Activated T-helper 2 cell treated with anti-CD3 and anti-CD28 coated beads, Interferon-gamma antibody, Interleukin-2, Interleukin-4, amounts not matched to agents 10 μg/mL and 5 μg/mL and 100 μg/mL, durations not matched to agents 14 hours and 24 hours and 36 hours (primary cell): ENCODE data around the gene KLHL5. TPM values are rescaled to one million over a fixed set of nuclear protein-coding genes. Genes with fewer than 3 reads are reported as not detected.

Source experiments
- DNase-seq: peaks from one replicate; pipeline ENCODE4 v3.0.0; 2021; ENCODE audit warnings: low spot score
- H3K27ac Mint-ChIP-seq: one replicate; pipeline ENCODE4 v1.8.0; 2021; ENCODE audit warnings: mixed read lengths
- H3K27me3 Mint-ChIP-seq: one replicate; pipeline ENCODE4 v1.8.0; 2021; ENCODE audit warnings: low read depth, mixed read lengths
- H3K36me3 Mint-ChIP-seq: one replicate; pipeline ENCODE4 v1.8.0; 2021; ENCODE audit warnings: low read depth, mixed read lengths
- H3K4me1 Mint-ChIP-seq: one replicate; pipeline ENCODE4 v1.8.0; 2021; ENCODE audit warnings: low read depth, mixed read lengths
- H3K4me3 Mint-ChIP-seq: one replicate; pipeline ENCODE4 v1.8.0; 2021; ENCODE audit warnings: low read depth, mild to moderate bottlenecking, moderate library complexity, mixed read lengths
- H3K9me3 Mint-ChIP-seq: one replicate; pipeline ENCODE4 v1.8.0; 2021; ENCODE audit warnings: mixed read lengths
- intact Hi-C: fragments of 100-400 bp; cut with micrococcal nuclease; formaldehyde crosslinking; loops from one replicate; pipeline ENCODE4 v1.15.1; 2023
- total RNA-seq: library from RNA; stranded (reverse); gene quantifications from 2 replicates; pipeline ENCODE4 v1.2.3, GENCODE V29; 2022

KLHL5 gene
- total RNA-seq, 1 donor from 2014 or later: 30.1 TPM

GRCh38 chr4:39067451-39067850, 5.4 kb downstream of the KLHL5 start:
- no peak for DNase-seq
- Mint-ChIP-seq H3K27me3 (no peaks in the 10 kb centered on the region), H3K9me3 (no peaks in the 10 kb centered on the region), H3K4me3 (no peak overlapping the region), H3K27ac (no peak overlapping the region), H3K36me3 (peaks cover 14% of the 10 kb centered on the region), H3K4me1 (peaks cover 23% of the 10 kb centered on the region)
- intact Hi-C loops: no loop called here

GRCh38 chr4:39068907-39069306, 6.9 kb downstream of the KLHL5 start:
- no peak overlapping the region for H3K4me3 Mint-ChIP-seq
- H3K27ac Mint-ChIP-seq: no peak overlapping the region

GRCh38 chr4:39078829-39079228, 16.8 kb downstream of the KLHL5 start:
- no peak for DNase-seq
- Mint-ChIP-seq H3K4me1 (no peaks in the 10 kb centered on the region), H3K27ac (no peak overlapping the region), H3K27me3 (no peaks in the 10 kb centered on the region), H3K9me3 (no peaks in the 10 kb centered on the region), H3K4me3 (no peak overlapping the region), H3K36me3 (peaks cover 66% of the 10 kb centered on the region)
- intact Hi-C loops: no loop called here

More at GRCh38 chr4:39068907-39069306, 6.9 kb downstream of the KLHL5 start:
- H3K9me3 Mint-ChIP-seq: no peaks in the 10 kb centered on the region
- H3K27me3 Mint-ChIP-seq: no peaks in the 10 kb centered on the region
- peaks cover 14% of the 10 kb centered on the region for H3K36me3 Mint-ChIP-seq
- peaks cover 19% of the 10 kb centered on the region for H3K4me1 Mint-ChIP-seq
- intact Hi-C loops: no loop called here
- DNase-seq: no peak

GRCh38 chr4:39083164-39083563, 21.1 kb downstream of the KLHL5 start:
- DNase-seq: no peak
- no peaks in the 10 kb centered on the region for H3K9me3 Mint-ChIP-seq
- no peak overlapping the region for H3K4me3 Mint-ChIP-seq
- intact Hi-C loops: no loop called here
- H3K4me1 Mint-ChIP-seq: peaks cover 10% of the 10 kb centered on the region
- no peaks in the 10 kb centered on the region for H3K27me3 Mint-ChIP-seq
- H3K36me3 Mint-ChIP-seq: peaks cover 56% of the 10 kb centered on the region
- H3K27ac Mint-ChIP-seq: no peak overlapping the region

GRCh38 chr4:39085891-39086290, 23.9 kb downstream of the KLHL5 start:
- no peak for DNase-seq
- no peak overlapping the region for H3K27ac Mint-ChIP-seq
- no peaks in the 10 kb centered on the region for H3K27me3 Mint-ChIP-seq
- H3K4me3 Mint-ChIP-seq: no peak overlapping the region
- peaks cover 10% of the 10 kb centered on the region for H3K4me1 Mint-ChIP-seq
- intact Hi-C loops: no loop called here
- H3K9me3 Mint-ChIP-seq: no peaks in the 10 kb centered on the region
- H3K36me3 Mint-ChIP-seq: peaks cover 52% of the 10 kb centered on the region

GRCh38 chr4:39096847-39097246, 34.8 kb downstream of the KLHL5 start:
- Mint-ChIP-seq H3K27ac (no peak overlapping the region), H3K27me3 (no peaks in the 10 kb centered on the region), H3K4me1 (no peaks in the 10 kb centered on the region), H3K4me3 (no peak overlapping the region), H3K36me3 (peaks cover 30% of the 10 kb centered on the region), H3K9me3 (no peaks in the 10 kb centered on the region)
- intact Hi-C loops: no loop called here
- no peak for DNase-seq

- intact Hi-C loops: no loop called here
- Mint-ChIP-seq H3K36me3 (peaks cover 31% of the 10 kb centered on the region), H3K4me3 (no peak overlapping the region)
Observed at GRCh38 chr4:39097290-39097689, 35.3 kb downstream of the KLHL5 start.

GRCh38 chr4:39102297-39102696, 40.3 kb downstream of the KLHL5 start:
- Mint-ChIP-seq H3K4me3 (no peak overlapping the region), H3K4me1 (peaks cover 3% of the 10 kb centered on the region), H3K27me3 (no peaks in the 10 kb centered on the region), H3K36me3 (peaks cover 42% of the 10 kb centered on the region), H3K9me3 (no peaks in the 10 kb centered on the region), H3K27ac (peak overlapping the region; percentile 1)
- no peak for DNase-seq
- intact Hi-C loops: no loop called here

More at GRCh38 chr4:39097290-39097689, 35.3 kb downstream of the KLHL5 start:
- no peak overlapping the region for H3K27ac Mint-ChIP-seq
- no peaks in the 10 kb centered on the region for H3K4me1 Mint-ChIP-seq
- no peak for DNase-seq
- no peaks in the 10 kb centered on the region for H3K27me3 Mint-ChIP-seq
- H3K9me3 Mint-ChIP-seq: no peaks in the 10 kb centered on the region

GRCh38 chr4:39103291-39103690, 41.3 kb downstream of the KLHL5 start:
- intact Hi-C loops: no loop called here
- H3K4me3 Mint-ChIP-seq: no peak overlapping the region
- no peaks in the 10 kb centered on the region for H3K27me3 Mint-ChIP-seq
- no peaks in the 10 kb centered on the region for H3K9me3 Mint-ChIP-seq
- H3K4me1 Mint-ChIP-seq: peaks cover 3% of the 10 kb centered on the region
- peak overlapping the region; percentile 25 for H3K27ac Mint-ChIP-seq
- no peak for DNase-seq
- H3K36me3 Mint-ChIP-seq: peaks cover 40% of the 10 kb centered on the region

GRCh38 chr4:39104255-39104654, 42.2 kb downstream of the KLHL5 start:
- no peak for DNase-seq
- no peak overlapping the region for H3K4me3 Mint-ChIP-seq
- no peaks in the 10 kb centered on the region for H3K9me3 Mint-ChIP-seq
- intact Hi-C loops: no loop called here
- H3K4me1 Mint-ChIP-seq: peaks cover 3% of the 10 kb centered on the region
- no peak overlapping the region for H3K27ac Mint-ChIP-seq
- no peaks in the 10 kb centered on the region for H3K27me3 Mint-ChIP-seq
- peaks cover 39% of the 10 kb centered on the region for H3K36me3 Mint-ChIP-seq

GRCh38 chr4:39106011-39106410, 44.0 kb downstream of the KLHL5 start:
- Mint-ChIP-seq H3K27me3 (no peaks in the 10 kb centered on the region), H3K36me3 (peaks cover 35% of the 10 kb centered on the region), H3K4me1 (peaks cover 3% of the 10 kb centered on the region), H3K27ac (no peak overlapping the region), H3K9me3 (no peaks in the 10 kb centered on the region), H3K4me3 (no peak overlapping the region)
- intact Hi-C loops: no loop called here
- DNase-seq: no peak

- intact Hi-C loops: no loop called here
- Mint-ChIP-seq H3K27me3 (no peaks in the 10 kb centered on the region), H3K27ac (no peak overlapping the region), H3K4me3 (no peak overlapping the region), H3K9me3 (peaks cover 15% of the 10 kb centered on the region), H3K36me3 (peaks cover 73% of the 10 kb centered on the region), H3K4me1 (peaks cover 22% of the 10 kb centered on the region)
- no peak for DNase-seq
Observed at GRCh38 chr4:39114436-39114835, 52.4 kb downstream of the KLHL5 start.

GRCh38 chr4:39118034-39118658, 56.1 kb downstream of the KLHL5 start:
- intact Hi-C loops: no loop called here
- peak overlapping the region; percentile 81 for H3K27ac Mint-ChIP-seq
- H3K27me3 Mint-ChIP-seq: no peaks in the 10 kb centered on the region
- H3K4me3 Mint-ChIP-seq: no peak overlapping the region
- peak; percentile 22 for DNase-seq
- H3K9me3 Mint-ChIP-seq: peaks cover 15% of the 10 kb centered on the region
- peaks cover 24% of the 10 kb centered on the region for H3K4me1 Mint-ChIP-seq
- H3K36me3 Mint-ChIP-seq: peaks cover 80% of the 10 kb centered on the region

- H3K27ac Mint-ChIP-seq: no peak overlapping the region
- H3K9me3 Mint-ChIP-seq: peaks cover 15% of the 10 kb centered on the region
Observed at GRCh38 chr4:39120418-39120817, 58.4 kb downstream of the KLHL5 start.

More at GRCh38 chr4:39120418-39120817, 58.4 kb downstream of the KLHL5 start:
- Mint-ChIP-seq H3K36me3 (peaks cover 71% of the 10 kb centered on the region), H3K27me3 (no peaks in the 10 kb centered on the region), H3K4me1 (peaks cover 22% of the 10 kb centered on the region), H3K4me3 (no peak overlapping the region)
- no peak for DNase-seq
- intact Hi-C loops: no loop called here
